Esophagus squamous epithelium (tissue), 4 donors: ENCODE measurements around the gene FGF8.

ENCODE experiments used
- POLR2A ChIP-seq, 4 donors: fragments of 450-650 bp; IDR thresholded peaks; one replicate each; pipeline ENCODE4 v1.6.1; 2017; ENCODE audit warnings: antibody characterized with exemption in 4 of 4, mild to moderate bottlenecking in 4 of 4, moderate library complexity in 3 of 4
- TF ChIP-seq, protein P1 (sequence below), 6 experiments: fragments of 450-650 bp in 4 of 6; fragments of 200-600 bp in 2 of 6; sonication (generic) in 2 of 6; IDR thresholded peaks; one replicate each; pipeline ENCODE4 v1.5.1; 2016 to 2019; ENCODE audit warnings: antibody characterized with exemption in 6 of 6, mild to moderate bottlenecking in 4 of 6, moderate library complexity in 4 of 6

DNA sequence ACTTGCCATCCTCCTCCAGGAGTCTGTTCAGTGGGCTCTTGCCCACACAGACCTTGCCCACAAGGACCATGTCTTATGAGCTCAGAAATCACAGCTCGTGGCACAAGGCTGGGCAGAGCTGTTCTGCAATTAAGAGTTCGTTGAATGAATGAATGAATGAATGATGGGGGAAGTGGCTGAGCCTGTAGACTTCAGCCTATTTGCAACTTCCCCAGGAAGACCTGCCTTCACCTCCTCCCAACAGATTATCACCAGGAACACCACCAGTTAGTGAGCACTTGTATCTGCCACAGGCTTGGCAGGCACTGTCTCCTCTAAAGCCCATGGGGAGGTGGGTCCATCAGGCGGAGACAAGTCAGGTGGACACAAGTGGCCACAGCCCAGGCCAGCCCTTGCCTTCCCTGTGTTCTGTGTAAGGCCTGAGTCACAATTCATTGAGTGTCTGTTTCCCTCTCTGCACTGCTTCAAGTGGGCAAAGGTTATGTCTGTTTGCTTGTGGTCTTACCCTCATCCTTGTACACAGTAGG is 1.8 kb upstream of the FGF8 start:
- TF ChIP-seq, protein P1, sequence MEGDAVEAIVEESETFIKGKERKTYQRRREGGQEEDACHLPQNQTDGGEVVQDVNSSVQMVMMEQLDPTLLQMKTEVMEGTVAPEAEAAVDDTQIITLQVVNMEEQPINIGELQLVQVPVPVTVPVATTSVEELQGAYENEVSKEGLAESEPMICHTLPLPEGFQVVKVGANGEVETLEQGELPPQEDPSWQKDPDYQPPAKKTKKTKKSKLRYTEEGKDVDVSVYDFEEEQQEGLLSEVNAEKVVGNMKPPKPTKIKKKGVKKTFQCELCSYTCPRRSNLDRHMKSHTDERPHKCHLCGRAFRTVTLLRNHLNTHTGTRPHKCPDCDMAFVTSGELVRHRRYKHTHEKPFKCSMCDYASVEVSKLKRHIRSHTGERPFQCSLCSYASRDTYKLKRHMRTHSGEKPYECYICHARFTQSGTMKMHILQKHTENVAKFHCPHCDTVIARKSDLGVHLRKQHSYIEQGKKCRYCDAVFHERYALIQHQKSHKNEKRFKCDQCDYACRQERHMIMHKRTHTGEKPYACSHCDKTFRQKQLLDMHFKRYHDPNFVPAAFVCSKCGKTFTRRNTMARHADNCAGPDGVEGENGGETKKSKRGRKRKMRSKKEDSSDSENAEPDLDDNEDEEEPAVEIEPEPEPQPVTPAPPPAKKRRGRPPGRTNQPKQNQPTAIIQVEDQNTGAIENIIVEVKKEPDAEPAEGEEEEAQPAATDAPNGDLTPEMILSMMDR (IDR thresholded peaks at IDR 0.05): no peak
- no peak for TF ChIP-seq POLR2A (IDR thresholded peaks at IDR 0.05)
